Measurements from ENCODE around the gene TOGARAM1.
"Not testable (repeated sequence)": the region's sequence is repeated elsewhere in the genome, so short reads cannot be mapped to it uniquely, and the experiment has no call there.

TOGARAM1 gene

GRCh38 chr14:45080416-45080968, 118.5 kb downstream of the TOGARAM1 start:
- DNase-seq = not testable (repeated sequence)

GRCh38 chr14:45081096-45081495, 119.1 kb downstream of the TOGARAM1 start:
- in situ Hi-C loops (cut with MboI; ENCODE audit: low pct_unique_long_range_greater_than_20kb, low sequenced_read_pairs); DNase-seq: not testable (repeated sequence)

More at GRCh38 chr14:45080416-45080968, 118.5 kb downstream of the TOGARAM1 start:
- in situ Hi-C loops (cut with MboI; ENCODE audit: low pct_unique_long_range_greater_than_20kb, low sequenced_read_pairs) = not testable (repeated sequence)

GRCh38 chr14:45082420-45082819, 120.4 kb downstream of the TOGARAM1 start:
- no peak for DNase-seq
- in situ Hi-C loops (cut with MboI; ENCODE audit: low pct_unique_long_range_greater_than_20kb, low sequenced_read_pairs) = no loop called here

- no peak for DNase-seq
- in situ Hi-C loops (cut with MboI; ENCODE audit: low pct_unique_long_range_greater_than_20kb, low sequenced_read_pairs) = no loop called here
Observed at GRCh38 chr14:45083617-45083975, 121.6 kb downstream of the TOGARAM1 start.

GRCh38 chr14:45083976-45084722, 122.2 kb downstream of the TOGARAM1 start, which contains the start of gene PRPF39:
TSS of gene PRPF39 (plus strand) at chr14:45084116. CDS start at chr14:45095240, 11,124 bp downstream.
- DNase-seq = peak; percentile 94

GRCh38 chr14:45084946-45085346, 123.0 kb downstream of the TOGARAM1 start:
- in situ Hi-C loops (cut with MboI; ENCODE audit: low pct_unique_long_range_greater_than_20kb, low sequenced_read_pairs) = no loop called here
- peak; percentile 32 for DNase-seq

More at GRCh38 chr14:45083976-45084722, 122.2 kb downstream of the TOGARAM1 start, which contains the start of gene PRPF39:
- in situ Hi-C loops (cut with MboI; ENCODE audit: low pct_unique_long_range_greater_than_20kb, low sequenced_read_pairs) = no loop called here

GRCh38 chr14:45089813-45090212, 127.8 kb downstream of the TOGARAM1 start:
- in situ Hi-C loops (cut with MboI; ENCODE audit: low pct_unique_long_range_greater_than_20kb, low sequenced_read_pairs) = no loop called here
- DNase-seq = no peak

GRCh38 chr14:45091710-45092109, 129.7 kb downstream of the TOGARAM1 start:
- in situ Hi-C loops (cut with MboI; ENCODE audit: low pct_unique_long_range_greater_than_20kb, low sequenced_read_pairs) = no loop called here
- no peak for DNase-seq

GRCh38 chr14:45094275-45094674, 132.3 kb downstream of the TOGARAM1 start:
- in situ Hi-C loops (cut with MboI; ENCODE audit: low pct_unique_long_range_greater_than_20kb, low sequenced_read_pairs) = no loop called here
- no peak for DNase-seq

- in situ Hi-C loops (cut with MboI; ENCODE audit: low pct_unique_long_range_greater_than_20kb, low sequenced_read_pairs) = no loop called here
- no peak for DNase-seq
Observed at GRCh38 chr14:45095143-45095542, 133.2 kb downstream of the TOGARAM1 start.

GRCh38 chr14:45096218-45096617, 134.2 kb downstream of the TOGARAM1 start:
- no peak for DNase-seq
- in situ Hi-C loops (cut with MboI; ENCODE audit: low pct_unique_long_range_greater_than_20kb, low sequenced_read_pairs) = no loop called here

GRCh38 chr14:45103806-45104205, 141.8 kb downstream of the TOGARAM1 start:
- DNase-seq = no peak
- in situ Hi-C loops (cut with MboI; ENCODE audit: low pct_unique_long_range_greater_than_20kb, low sequenced_read_pairs) = no loop called here

- no peak for DNase-seq
- in situ Hi-C loops (cut with MboI; ENCODE audit: low pct_unique_long_range_greater_than_20kb, low sequenced_read_pairs) = no loop called here
Observed at GRCh38 chr14:45104561-45104960, 142.6 kb downstream of the TOGARAM1 start.

GRCh38 chr14:45112896-45113781, 151.1 kb downstream of the TOGARAM1 start:
- in situ Hi-C loops (cut with MboI; ENCODE audit: low pct_unique_long_range_greater_than_20kb, low sequenced_read_pairs) = no loop called here

GRCh38 chr14:45114327-45114726, 152.3 kb downstream of the TOGARAM1 start:
- no peak for DNase-seq
- in situ Hi-C loops (cut with MboI; ENCODE audit: low pct_unique_long_range_greater_than_20kb, low sequenced_read_pairs) = no loop called here

More at GRCh38 chr14:45112896-45113781, 151.1 kb downstream of the TOGARAM1 start:
- no peak for DNase-seq

GRCh38 chr14:45118594-45118993, 156.6 kb downstream of the TOGARAM1 start:
- in situ Hi-C loops (cut with MboI; ENCODE audit: low pct_unique_long_range_greater_than_20kb, low sequenced_read_pairs) = no loop called here

GRCh38 chr14:45120096-45120495, 158.1 kb downstream of the TOGARAM1 start:
- in situ Hi-C loops (cut with MboI; ENCODE audit: low pct_unique_long_range_greater_than_20kb, low sequenced_read_pairs) = no loop called here
- no peak for DNase-seq

More at GRCh38 chr14:45118594-45118993, 156.6 kb downstream of the TOGARAM1 start:
- DNase-seq = no peak

- in situ Hi-C loops (cut with MboI; ENCODE audit: low pct_unique_long_range_greater_than_20kb, low sequenced_read_pairs) = no loop called here
- DNase-seq = no peak
Observed at GRCh38 chr14:45123271-45123670, 161.3 kb downstream of the TOGARAM1 start.

Data from KBM-7 (cell line).